C1 segment of cervical spinal cord (tissue), 14 donors: ENCODE data around the gene RBM28.
"Not testable (repeated sequence)": the region's sequence is repeated elsewhere in the genome, so short reads cannot be mapped to it uniquely, and the experiment has no call there.

ENCODE experiments used
- DNase-seq, 14 donors: peaks; one replicate each; lab custom pipeline; 2025; lab: John Stamatoyannopoulos, UW

Gene RBM28

DNA sequence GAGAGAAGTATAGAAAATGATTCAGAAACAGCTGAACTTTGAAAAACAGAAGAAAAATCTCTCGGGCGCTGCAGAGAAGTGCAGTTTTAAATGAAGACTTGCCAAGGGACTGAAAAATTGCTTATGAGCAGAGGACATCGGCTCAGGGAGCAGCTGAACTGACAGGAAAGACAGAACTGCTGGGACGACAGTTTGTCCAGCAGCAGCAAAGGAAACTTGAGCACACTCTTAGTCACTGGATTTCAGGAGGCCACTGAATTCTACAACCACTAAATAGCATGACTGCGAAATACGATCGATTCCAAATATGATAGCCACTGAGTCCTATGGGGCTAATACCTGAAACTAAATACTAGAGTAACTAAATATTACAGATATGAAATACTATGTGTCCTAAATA, 59.6 kb downstream of the RBM28 start:
- no peak for DNase-seq

- DNase-seq, result no peak
These were observed 61.9 kb downstream of the RBM28 start for GRCh38 chr7:128281605-128282380.

DNA sequence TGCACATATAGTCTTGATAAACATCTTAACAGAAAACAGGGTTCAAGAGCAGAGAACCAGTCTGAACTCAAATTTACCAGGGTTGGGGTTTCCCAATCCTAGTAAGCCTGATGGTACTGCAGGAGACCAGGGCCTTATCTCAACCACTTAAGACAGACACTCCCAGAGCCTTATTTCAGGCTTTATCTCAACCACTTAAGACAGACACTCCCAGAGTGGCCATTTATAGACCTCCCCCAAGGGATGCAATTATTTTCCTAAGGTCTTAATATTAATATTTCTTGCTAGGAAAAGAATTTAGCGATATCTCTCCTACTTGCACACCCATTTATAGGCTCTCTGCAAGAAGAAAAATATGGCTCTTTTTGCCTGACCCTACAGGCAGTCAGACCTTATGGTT, 63.3 kb downstream of the RBM28 start:
- DNase-seq, result not testable (repeated sequence)

- DNase-seq, result no peak
These were observed 64.5 kb downstream of the RBM28 start for GRCh38 chr7:128279124-128279713.

DNA sequence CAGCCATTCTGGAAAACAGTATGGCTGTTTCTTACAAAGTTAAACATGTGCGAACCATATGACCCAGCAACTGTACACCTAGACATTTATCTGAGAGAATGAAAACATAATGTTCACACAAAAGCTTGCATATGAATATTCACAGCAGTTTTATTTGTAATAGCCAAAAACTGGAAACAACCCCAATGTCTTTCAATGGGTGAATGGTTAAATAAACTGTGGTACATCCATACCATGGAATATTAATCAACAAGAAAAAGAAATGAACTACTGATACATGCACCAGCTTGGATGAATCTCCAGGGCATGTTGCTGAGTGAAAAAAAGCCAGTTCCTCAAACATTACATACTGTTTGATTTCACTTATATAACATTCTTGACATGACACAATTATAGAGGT, 65.3 kb downstream of the RBM28 start:
- no peak for DNase-seq

- DNase-seq, result no peak
These were observed 68.0 kb downstream of the RBM28 start for GRCh38 chr7:128275681-128276080.

GRCh38 chr7:128274884-128275603, 68.7 kb downstream of the RBM28 start:
- DNase-seq, result no peak

DNA sequence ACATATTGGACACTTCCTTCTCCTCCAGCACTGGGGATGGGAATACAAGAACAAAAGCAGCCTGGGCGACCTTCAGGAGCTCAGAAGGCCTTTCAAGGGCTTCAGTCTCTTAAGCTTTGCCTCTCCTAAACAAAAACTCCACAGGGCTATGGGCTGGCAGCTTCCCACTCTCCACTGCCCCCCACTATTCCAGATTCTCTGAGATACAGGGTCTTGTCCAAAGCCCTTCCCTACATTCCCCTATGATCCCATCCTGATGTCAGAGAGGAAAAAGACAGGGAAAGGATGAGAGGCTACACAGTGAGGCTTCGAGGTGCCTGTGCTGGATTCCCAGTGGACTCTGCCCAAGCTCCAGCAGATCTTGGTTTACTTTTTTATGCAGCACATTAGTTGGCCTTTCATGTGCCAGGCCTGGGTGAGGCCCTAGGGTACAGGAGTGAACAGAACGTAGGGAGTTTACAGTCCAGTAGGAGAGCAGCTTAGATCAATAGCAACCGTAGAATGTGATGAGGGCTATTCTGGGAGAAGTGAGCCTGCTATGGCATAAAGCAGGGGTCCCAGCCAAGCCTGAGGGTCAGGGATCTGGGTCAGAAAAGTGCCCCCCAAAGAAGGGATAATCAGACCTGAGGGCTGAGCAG, 69.3 kb downstream of the RBM28 start:
- DNase-seq, result no peak

DNA sequence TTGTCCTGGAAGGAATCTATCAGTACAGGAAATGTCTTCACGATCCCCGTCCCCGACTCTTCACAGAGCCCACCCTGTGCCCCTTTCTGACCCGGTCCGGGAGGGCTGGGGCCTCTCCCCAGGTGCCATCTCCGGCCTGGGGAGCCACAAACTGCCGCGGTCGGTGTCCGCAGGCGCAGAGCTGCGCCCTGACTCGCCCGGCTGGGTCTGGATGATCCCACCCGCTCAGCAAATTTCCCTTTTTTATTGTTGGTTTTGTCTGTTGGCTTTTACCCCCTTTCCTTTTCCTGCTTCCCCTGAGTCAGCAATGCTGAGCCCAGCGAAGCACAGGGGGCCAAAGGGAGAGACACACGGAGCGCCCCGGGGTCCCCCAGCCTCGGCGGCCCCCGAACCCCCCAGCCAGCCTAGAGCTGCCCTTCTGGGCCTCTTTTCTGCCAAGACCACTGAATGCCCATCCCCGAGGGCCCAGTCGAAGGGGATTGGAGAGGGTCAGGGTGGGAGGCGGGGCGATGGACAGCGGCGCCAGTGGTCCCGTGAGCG, 71.7 kb downstream of the RBM28 start:
- no peak for DNase-seq

DNA sequence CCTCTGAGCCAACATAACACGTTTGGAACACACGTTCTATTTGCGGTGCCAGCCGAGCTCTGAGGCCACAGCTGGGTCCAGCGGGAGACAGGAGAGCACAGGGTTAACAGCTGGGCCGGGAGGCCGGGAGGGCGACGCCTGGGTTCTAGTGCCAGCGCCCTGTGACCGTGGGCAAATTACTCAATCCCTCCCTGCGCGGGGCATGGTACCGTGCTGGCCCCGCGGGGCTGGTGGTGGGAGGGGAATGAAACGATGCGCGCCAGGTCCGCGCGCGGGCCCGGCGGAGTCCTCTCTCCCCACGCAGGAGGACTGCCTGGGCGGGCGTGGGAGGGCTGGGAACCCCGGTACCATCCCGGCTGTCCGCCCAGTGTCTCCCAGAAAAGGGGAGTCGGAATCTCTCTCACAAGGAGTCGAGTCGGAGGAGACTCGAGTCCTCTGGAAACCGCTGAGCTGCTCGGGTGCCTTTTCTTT, 72.2 kb downstream of the RBM28 start:
- no peak for DNase-seq

- no peak for DNase-seq
These were observed 72.9 kb downstream of the RBM28 start for GRCh38 chr7:128270826-128271272.

DNA sequence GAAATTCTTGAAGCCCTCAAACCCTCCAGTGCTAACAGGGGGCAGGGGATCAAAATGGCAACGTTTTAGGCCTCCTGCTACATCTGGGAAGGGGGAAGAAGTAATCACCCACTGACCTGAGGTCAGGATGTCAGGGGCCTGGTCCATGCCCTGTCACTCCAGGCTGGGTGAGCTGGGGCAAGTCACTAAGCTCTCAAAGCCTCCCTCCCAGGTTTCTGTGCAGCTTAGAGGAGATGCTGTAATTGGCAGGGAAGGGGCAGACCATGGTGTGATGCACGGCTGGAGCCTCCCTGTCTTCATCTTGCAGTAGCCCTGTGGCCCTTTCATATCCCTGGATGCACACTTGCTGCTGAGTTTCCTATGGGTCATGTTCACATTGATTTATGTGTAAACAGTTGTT, 75.5 kb downstream of the RBM28 start:
- DNase-seq, result peak in 1 of 14 donors; percentile 14

- no peak for DNase-seq
These were observed 76.1 kb downstream of the RBM28 start for GRCh38 chr7:128267595-128267924.

- DNase-seq, result peak in 7 of 14 donors; percentile 15 to 87 (median 34)
These were observed 76.7 kb downstream of the RBM28 start for GRCh38 chr7:128266883-128267594.

DNA sequence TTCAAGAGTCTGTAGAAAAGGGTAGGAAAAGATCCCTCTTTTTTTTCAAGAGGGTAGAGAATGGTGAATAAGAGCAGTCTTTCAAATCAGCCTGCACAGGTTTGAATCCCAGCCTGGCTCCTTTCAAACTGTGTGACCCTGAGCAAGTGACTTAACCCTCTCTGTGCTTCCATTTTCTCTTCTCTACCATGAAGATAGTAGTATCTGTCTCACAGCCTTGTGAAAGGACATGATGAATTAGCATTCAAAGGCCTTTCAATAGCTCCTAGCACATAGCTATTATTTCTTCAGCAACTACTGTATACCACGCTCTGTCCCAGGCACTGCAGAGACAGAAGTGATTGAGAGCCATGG, 77.2 kb downstream of the RBM28 start:
- DNase-seq, result no peak

GRCh38 chr7:128265906-128266300, 77.8 kb downstream of the RBM28 start:
- DNase-seq, result no peak

- DNase-seq, result no peak
These were observed 78.4 kb downstream of the RBM28 start for GRCh38 chr7:128265156-128265905.

- no peak for DNase-seq
These were observed 79.2 kb downstream of the RBM28 start for GRCh38 chr7:128264477-128264876.

DNA sequence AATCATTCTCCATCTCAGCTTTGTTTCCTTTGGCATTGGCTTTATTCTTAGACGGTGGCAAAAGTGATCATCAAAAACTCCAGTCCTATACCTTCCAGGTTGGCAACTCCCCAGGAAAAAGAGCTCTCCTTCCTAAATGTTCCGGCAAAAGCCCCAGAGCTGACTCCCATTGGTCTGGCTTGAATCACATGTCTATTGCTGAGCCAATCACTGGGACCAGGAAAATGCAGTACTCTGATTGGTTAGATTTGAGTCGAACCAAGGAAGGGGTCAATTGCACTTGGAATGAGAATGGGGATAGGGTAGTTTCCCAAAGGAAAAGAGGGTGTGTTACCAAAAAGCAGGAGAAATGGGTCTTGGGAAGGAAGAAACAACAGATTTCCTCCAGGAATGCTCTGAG, 80.3 kb downstream of the RBM28 start:
- DNase-seq, result no peak

- no peak for DNase-seq
These were observed 81.3 kb downstream of the RBM28 start for GRCh38 chr7:128262273-128263028.
